ENCODE data around the gene SUOX.
"Not testable (repeated sequence)": the region's sequence is repeated elsewhere in the genome, so short reads cannot be mapped to it uniquely, and the experiment has no call there.

Gene SUOX

DNA sequence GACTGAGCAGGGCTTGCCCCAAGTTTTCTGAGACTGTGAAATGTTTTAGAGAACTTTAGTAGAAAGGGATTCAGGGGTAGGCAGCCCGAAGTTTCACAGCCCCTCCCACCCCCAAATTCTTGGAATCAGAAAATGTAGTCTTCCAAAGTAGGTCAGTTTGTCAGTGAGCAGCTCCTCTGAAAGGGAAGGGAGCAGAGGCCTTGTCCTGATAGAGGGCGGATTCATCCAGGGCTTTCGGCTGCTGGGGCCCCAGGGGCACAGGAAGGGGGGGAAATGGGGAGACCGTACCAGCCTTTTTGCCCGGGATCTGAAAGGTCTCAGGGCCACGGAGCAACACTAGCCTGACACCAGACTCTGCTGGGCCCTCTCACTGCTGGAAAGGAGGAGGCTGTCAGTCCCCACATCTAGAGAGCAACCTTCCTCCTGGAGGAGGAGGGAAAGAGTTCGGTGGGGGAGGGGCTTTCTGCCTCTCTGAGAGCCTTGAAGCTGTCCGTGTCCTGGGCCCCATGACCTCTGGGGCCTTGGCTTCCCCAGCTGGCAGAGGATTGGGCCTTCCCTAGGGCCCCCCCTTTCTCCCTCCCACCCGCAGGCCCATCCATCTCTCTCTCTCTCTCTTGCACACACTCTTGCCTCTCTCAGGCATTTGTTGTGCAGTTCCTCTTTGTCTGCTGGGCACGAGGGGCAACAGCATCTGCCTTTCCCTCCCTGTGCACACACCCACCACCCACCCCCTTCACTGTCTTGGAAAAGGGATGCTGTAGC is 23.5 kb downstream of the SUOX start, which contains the start of gene IKZF4:
IKZF4 (plus strand) TSS at position 621 of the 762 bp plus-strand sequence. CDS start 451 bp downstream, outside the sequence.
- DNase-seq (ENCODE audit: low spot score), result peak; percentile 91

DNA sequence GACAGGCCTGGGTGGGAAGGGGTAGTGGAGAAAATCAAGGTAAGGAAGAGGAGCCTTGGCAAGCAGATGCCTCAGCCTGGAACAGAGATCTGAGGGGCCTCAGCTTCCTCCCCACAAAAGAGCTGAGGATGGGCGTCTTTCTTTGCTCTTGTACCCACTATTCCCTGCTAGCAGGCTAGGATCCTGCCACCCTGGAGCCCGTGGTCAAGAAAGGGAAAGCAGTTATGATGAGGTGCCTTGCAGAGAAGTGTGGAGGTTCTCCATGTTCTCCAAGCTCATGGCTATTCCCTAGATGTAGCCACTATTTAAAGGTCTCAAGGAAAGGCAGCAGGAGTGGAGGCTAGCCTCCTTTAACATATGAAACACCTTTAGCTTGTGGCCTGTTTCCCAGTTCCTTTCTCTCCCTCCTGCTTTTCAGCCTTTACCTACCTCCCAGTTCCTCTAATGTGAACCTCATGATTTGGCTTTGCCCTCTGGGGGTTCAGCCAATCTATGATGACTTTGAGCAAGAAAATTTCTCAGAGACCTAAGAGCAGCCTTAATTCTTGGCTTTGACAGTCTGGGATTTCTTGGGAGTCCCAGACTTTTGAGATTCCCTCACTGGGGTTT is 24.9 kb downstream of the SUOX start:
- no peak for DNase-seq (ENCODE audit: low spot score)

GRCh38 chr12:56028511-56029165 is 31.6 kb downstream of the SUOX start:
- DNase-seq (ENCODE audit: low spot score), result no peak

DNA sequence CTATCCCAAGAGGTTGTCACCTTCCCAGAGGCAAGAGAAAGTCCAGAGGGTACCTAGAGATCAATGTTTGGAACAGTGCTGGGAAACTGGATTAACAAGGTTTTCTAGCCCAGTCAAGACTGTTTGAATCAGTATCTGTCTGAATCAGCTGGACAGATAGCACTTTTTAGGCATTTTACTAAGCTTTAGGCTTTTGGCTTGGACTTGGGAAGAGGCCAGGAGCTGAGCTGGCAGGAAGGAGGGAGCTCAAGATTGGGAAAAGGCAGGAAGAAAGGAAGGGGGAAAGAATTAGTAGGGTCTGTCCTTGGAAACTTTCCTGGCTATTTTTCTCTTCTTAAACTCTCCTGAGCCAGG is 32.1 kb downstream of the SUOX start:
- DNase-seq (ENCODE audit: low spot score), result no peak

- peak; percentile 61 for DNase-seq (ENCODE audit: low spot score)
These were observed 32.7 kb downstream of the SUOX start for GRCh38 chr12:56029666-56030293.

GRCh38 chr12:56031987-56032386 is 34.9 kb downstream of the SUOX start:
- DNase-seq (ENCODE audit: low spot score), result no peak

DNA sequence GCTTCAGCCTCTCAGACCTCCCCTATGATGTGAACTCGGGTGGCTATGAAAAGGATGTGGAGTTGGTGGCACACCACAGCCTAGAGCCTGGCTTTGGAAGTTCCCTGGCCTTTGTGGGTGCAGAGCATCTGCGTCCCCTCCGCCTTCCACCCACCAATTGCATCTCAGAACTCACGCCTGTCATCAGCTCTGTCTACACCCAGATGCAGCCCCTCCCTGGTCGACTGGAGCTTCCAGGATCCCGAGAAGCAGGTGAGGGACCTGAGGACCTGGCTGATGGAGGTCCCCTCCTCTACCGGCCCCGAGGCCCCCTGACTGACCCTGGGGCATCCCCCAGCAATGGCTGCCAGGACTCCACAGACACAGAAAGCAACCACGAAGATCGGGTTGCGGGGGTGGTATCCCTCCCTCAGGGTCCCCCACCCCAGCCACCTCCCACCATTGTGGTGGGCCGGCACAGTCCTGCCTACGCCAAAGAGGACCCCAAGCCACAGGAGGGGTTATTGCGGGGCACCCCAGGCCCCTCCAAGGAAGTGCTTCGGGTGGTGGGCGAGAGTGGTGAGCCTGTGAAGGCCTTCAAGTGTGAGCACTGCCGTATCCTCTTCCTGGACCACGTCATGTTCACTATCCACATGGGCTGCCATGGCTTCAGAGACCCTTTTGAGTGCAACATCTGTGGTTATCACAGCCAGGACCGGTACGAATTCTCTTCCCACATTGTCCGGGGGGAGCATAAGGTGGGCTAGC is 37.7 kb downstream of the SUOX start:
- no peak for DNase-seq (ENCODE audit: low spot score)

DNA sequence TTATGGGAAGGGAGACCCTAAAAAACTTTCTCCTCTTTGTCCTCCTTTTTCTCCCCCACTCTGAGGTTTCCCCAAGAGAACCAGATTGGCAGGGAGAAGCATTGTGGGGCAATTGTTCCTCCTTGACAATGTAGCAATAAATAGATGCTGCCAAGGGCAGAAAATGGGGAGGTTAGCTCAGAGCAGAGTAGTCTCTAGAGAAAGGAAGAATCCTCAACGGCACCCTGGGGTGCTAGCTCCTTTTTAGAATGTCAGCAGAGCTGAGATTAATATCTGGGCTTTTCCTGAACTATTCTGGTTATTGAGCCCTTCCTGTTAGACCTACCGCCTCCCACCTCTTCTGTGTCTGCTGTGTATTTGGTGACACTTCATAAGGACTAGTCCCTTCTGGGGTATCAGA is 40.1 kb downstream of the SUOX start:
- DNase-seq (ENCODE audit: low spot score), result no peak

- DNase-seq (ENCODE audit: low spot score), result no peak
These were observed 41.1 kb downstream of the SUOX start for GRCh38 chr12:56038022-56038655.

GRCh38 chr12:56040151-56040550 is 43.1 kb downstream of the SUOX start:
- DNase-seq (ENCODE audit: low spot score), result no peak

DNA sequence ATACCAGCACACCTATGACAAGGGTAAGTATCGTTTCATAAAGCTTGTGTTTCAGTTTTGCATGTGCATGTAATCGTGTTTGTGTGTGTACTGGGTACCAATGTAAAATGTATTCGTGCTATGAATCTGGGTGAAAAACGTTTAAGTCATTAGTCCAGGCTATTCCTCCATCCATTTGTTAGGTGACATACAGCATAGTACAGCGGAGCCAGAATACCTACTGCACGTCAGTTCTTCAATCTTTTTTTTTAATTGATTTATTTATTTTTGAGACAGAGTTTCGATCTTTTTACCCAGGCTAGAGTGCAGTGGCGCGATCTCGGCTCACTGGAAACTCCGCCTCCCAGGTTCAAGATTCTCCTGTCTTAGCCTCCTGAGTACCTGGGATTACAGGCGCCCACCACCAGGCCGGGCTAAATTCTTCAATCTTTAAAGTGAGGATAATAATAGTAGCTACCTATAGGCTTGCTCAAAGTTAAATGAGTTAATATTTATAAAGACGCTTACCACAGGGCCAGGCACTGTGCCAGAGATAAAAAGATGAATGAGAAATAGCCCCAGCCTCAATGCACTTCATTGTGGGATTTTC is 44.0 kb downstream of the SUOX start:
- no peak for DNase-seq (ENCODE audit: low spot score)

- peak; percentile 99 for DNase-seq (ENCODE audit: low spot score)
These were observed 44.7 kb downstream of the SUOX start, which contains the start of gene RPS26 for GRCh38 chr12:56041552-56042429. RPS26 (plus strand) TSS chr12:56041918; CDS start chr12:56042167, 249 bp downstream.

DNA sequence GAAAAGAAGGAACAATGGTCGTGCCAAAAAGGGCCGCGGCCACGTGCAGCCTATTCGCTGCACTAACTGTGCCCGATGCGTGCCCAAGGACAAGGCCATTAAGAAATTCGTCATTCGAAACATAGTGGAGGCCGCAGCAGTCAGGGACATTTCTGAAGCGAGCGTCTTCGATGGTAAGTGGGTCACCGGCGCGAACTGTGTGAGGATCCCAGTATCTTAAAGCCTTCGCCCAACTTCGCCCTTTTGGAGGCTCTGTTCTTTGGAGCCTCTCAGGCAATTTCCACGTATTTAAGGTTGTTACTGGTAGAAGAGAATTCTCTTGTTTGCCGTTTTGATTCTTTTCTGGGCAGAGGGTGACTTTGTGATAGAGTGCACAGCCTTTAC is 45.3 kb downstream of the SUOX start:
- DNase-seq (ENCODE audit: low spot score), result not testable (repeated sequence)

DNA sequence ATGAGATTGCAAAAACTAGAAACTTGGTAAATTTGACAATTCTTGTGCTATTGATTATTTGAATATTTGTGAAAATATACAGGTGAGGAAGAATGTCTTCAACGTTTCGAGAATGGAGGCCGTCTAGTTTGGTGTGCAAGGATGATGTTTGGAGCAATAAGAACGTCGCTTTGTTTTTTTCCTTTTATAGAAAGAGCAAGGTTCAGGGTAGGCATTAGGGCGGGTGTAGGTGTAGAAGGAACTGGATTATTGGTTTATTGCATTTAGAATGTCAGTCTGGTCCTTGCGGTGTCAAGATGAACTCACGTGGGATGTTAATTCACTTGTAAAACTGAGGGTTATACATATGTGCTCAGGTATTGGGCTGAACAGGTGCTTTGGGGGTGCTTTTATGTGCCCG is 45.8 kb downstream of the SUOX start:
- no peak for DNase-seq (ENCODE audit: low spot score)

- no peak for DNase-seq (ENCODE audit: low spot score)
These were observed 49.1 kb downstream of the SUOX start for GRCh38 chr12:56046027-56046780.

GRCh38 chr12:56053407-56053893 is 56.4 kb downstream of the SUOX start:
- no peak for DNase-seq (ENCODE audit: low spot score)

Measured in ecto neural progenitor cell (in vitro differentiated cells).